SK-N-SH (cell line): ENCODE measurements around the gene DOK3. TPM values are rescaled to one million over a fixed set of nuclear protein-coding genes. Genes with fewer than 3 reads are reported as not detected.

ENCODE experiments used
- CTCF ChIA-PET: fragments of 300-600, 350-600 bp; formaldehyde crosslinking; extraction: SDS; loops from one replicate; lab custom pipeline; 2021; lab: Yijun Ruan, JAX
- POLR2A ChIA-PET: fragments of 350-600 bp; sonication (Branson Sonifier 250); formaldehyde crosslinking; extraction: SDS; loops from one replicate; lab custom pipeline; 2020; ENCODE audit warnings: antibody characterized with exemption, inconsistent platforms; lab: Yijun Ruan, JAX
- DNase-seq: peaks from one replicate; pipeline ENCODE4 v3.0.0; 2012
- H2AFZ ChIP-seq: fragments of 200-600 bp; sonication (generic); 2 replicates; pipeline ENCODE4 v1.8.1; 2016; ENCODE audit warnings: antibody characterized with exemption, mild to moderate bottlenecking, low read depth
- H3F3A ChIP-seq: fragments of 200-600 bp; sonication (generic); replicated peaks from 2 replicates; pipeline ENCODE3; 2016; ENCODE audit warnings: antibody characterized with exemption, mild to moderate bottlenecking; ENCODE audit not compliant: insufficient read depth
- H3K27ac ChIP-seq, 2 experiments: fragments of 200-500 bp in 1 of 2; fragments of 200-600 bp in 1 of 2; sonication (Bioruptor generic) in 1 of 2; sonication (generic), shearing (Covaris generic) in 1 of 2; 2 replicates each; pipeline versions ENCODE4 v1.5.1 to v1.6.1; 2014 to 2016; ENCODE audit warnings: low read depth in 2 of 2, inconsistent platforms in 1 of 2, low read length in 1 of 2, mild to moderate bottlenecking in 1 of 2, mixed read lengths in 1 of 2
- H3K27me3 ChIP-seq: fragments of 200-600 bp; sonication (generic), shearing (Covaris generic); 2 replicates; pipeline ENCODE4 v1.6.1; 2016; ENCODE audit warnings: mixed run types; ENCODE audit not compliant: insufficient read depth
- H3K36me3 ChIP-seq, 2 experiments: fragments of 200-500 bp in 1 of 2; fragments of 200-600 bp in 1 of 2; sonication (Bioruptor generic) in 1 of 2; sonication (generic) in 1 of 2; replicated peaks in 1 of 2; 2 replicates each; pipeline versions ENCODE3 to v1.5.1; 2014 to 2016; ENCODE audit warnings: low read length in 1 of 2, mild to moderate bottlenecking in 1 of 2; ENCODE audit not compliant: insufficient read depth in 2 of 2, control insufficient read depth in 1 of 2
- H3K4me1 ChIP-seq, 2 experiments: fragments of 200-500 bp in 1 of 2; fragments of 200-600 bp in 1 of 2; sonication (Bioruptor generic) in 1 of 2; sonication (generic), shearing (Covaris generic) in 1 of 2; 2 replicates each; pipeline versions ENCODE4 v1.5.1 to v1.6.1; 2014 to 2016; ENCODE audit warnings: low read depth in 1 of 2, low read length in 1 of 2, mixed run types in 1 of 2; ENCODE audit not compliant: insufficient read depth in 2 of 2, control insufficient read depth in 1 of 2
- H3K4me2 ChIP-seq: fragments of 200-600 bp; sonication (generic), shearing (Covaris generic); 2 replicates; pipeline ENCODE4 v1.6.1; 2017; ENCODE audit warnings: mixed run types
- H3K4me3 ChIP-seq, 2 experiments: fragments of 200-500 bp in 1 of 2; fragments of 200-600 bp in 1 of 2; sonication (Bioruptor generic) in 1 of 2; sonication (generic), shearing (Covaris generic) in 1 of 2; 2 replicates each; pipeline versions ENCODE4 v1.5.1 to v1.8.1; 2014 to 2016; ENCODE audit warnings: low read depth in 2 of 2, inconsistent platforms in 1 of 2, low read length in 1 of 2, mild to moderate bottlenecking in 1 of 2, mixed read lengths in 1 of 2, moderate library complexity in 1 of 2
- H3K79me2 ChIP-seq: fragments of 200-600 bp; sonication (generic); 2 replicates; pipeline ENCODE4 v1.8.1; 2017; ENCODE audit warnings: mild to moderate bottlenecking; ENCODE audit not compliant: insufficient read depth
- H3K9ac ChIP-seq: fragments of 200-600 bp; sonication (generic); 2 replicates; pipeline ENCODE4 v1.6.1; 2017; ENCODE audit warnings: mixed run types
- H3K9me2 ChIP-seq: fragments of 200-600 bp; sonication (generic); 2 replicates; pipeline ENCODE4 v1.6.1; 2017; ENCODE audit warnings: mixed run types
- H3K9me3 ChIP-seq: fragments of 200-600 bp; sonication (generic); 2 replicates; pipeline ENCODE4 v1.6.1; 2017; ENCODE audit warnings: mixed run types, mild to moderate bottlenecking, moderate library complexity
- H4K20me1 ChIP-seq: fragments of 200-600 bp; sonication (generic); 2 replicates; pipeline ENCODE4 v1.6.1; 2017; ENCODE audit warnings: mild to moderate bottlenecking, mixed run types; ENCODE audit not compliant: insufficient read depth
- CHD2 ChIP-seq: fragments of 150-350 bp; IDR thresholded peaks from 2 replicates; pipeline ENCODE4 v1.6.1; 2018; ENCODE audit warnings: low read length; ENCODE audit not compliant: partially characterized antibody
- ELF1 ChIP-seq: IDR thresholded peaks from 2 replicates; pipeline ENCODE4 v1.4.0; 2012
- EP300 ChIP-seq, 2 experiments: IDR thresholded peaks; 2 replicates each; pipeline versions ENCODE4 v1.4.0 to v1.6.1; 2012; ENCODE audit warnings: borderline replicate concordance in 1 of 2, low read depth in 1 of 2, low read length in 1 of 2
- EZH2phosphoT487 ChIP-seq: fragments of 200-600 bp; sonication (generic); IDR thresholded peaks from 2 replicates; pipeline ENCODE4 v1.6.1; 2017; ENCODE audit warnings: low read depth, mixed run types, mild to moderate bottlenecking, antibody characterized with exemption, moderate library complexity, borderline replicate concordance
- FOXJ3 ChIP-seq: sonication (generic); formaldehyde crosslinking; IDR thresholded peaks from 2 replicates; pipeline ENCODE4 v1.5.1; 2020; ENCODE audit warnings: mild to moderate bottlenecking, missing genetic modification reagents
- GATA2 ChIP-seq: sonication (generic); formaldehyde crosslinking; IDR thresholded peaks from 2 replicates; pipeline ENCODE4 v1.5.0; 2020; ENCODE audit warnings: mild to moderate bottlenecking, missing genetic modification reagents
- IRF3 ChIP-seq: fragments of 150-350 bp; IDR thresholded peaks from 2 replicates; pipeline ENCODE4 v1.6.1; 2016; ENCODE audit warnings: mild to moderate bottlenecking, low read depth, low read length
- JUND ChIP-seq: IDR thresholded peaks from 2 replicates; pipeline ENCODE4 v1.4.0; 2012
- PBX3 ChIP-seq: IDR thresholded peaks from 2 replicates; pipeline ENCODE4; 2012
- POLR2AphosphoS5 ChIP-seq: IDR thresholded peaks from 2 replicates; pipeline ENCODE4 v1.6.1; 2012; ENCODE audit warnings: low read depth, low read length
- RFX5 ChIP-seq: IDR thresholded peaks from 2 replicates; pipeline ENCODE4 v1.6.1; 2012; ENCODE audit warnings: mild to moderate bottlenecking, improper control_type of control experiment, low read length
- SIN3A ChIP-seq: IDR thresholded peaks from 2 replicates; pipeline ENCODE4 v1.6.1; 2012; ENCODE audit warnings: low read depth, mild to moderate bottlenecking, low read length, moderate library complexity, borderline replicate concordance
- TCF12 ChIP-seq: IDR thresholded peaks from 2 replicates; pipeline ENCODE4 v1.4.0; 2012
- ZBTB33 ChIP-seq: IDR thresholded peaks from 2 replicates; pipeline ENCODE4 v1.4.0; 2012; ENCODE audit warnings: low read depth, borderline replicate concordance
- WGBS: methylation state at CpG from one replicate; pipeline ENCODE4 v1.1.6; 2017; ENCODE audit warnings: low lambda C conversion rate; 5-methylcytosine and 5-hydroxymethylcytosine counted together
- polyA plus RNA-seq, 3 experiments: library from polyadenylated mRNA; depleted of rRNA; stranded (reverse); fragments of >200 nt; gene quantifications; 2 replicates each; pipeline ENCODE4 v1.2.3, GENCODE V29; 2012
- TF ChIP-seq, protein P1 (sequence below): fragments of 150-350 bp; IDR thresholded peaks from 2 replicates; pipeline ENCODE4 v1.6.1; 2017; ENCODE audit warnings: antibody characterized with exemption, low read length, low read depth, borderline replicate concordance
- TF ChIP-seq, protein P2 (sequence below): IDR thresholded peaks from 2 replicates; pipeline ENCODE4 v1.6.1; 2012; ENCODE audit warnings: mild to moderate bottlenecking, low read depth, low read length, moderate library complexity

The DOK3 gene
- polyA plus RNA-seq, 1 of the 3 experiments (the other 2 are of a cell fraction) = 2.2 TPM

- TF ChIP-seq PBX3 = no peak
- TF ChIP-seq TCF12 = no peak
- no peak for TF ChIP-seq GATA2
- no peak for TF ChIP-seq CHD2
- no peak for TF ChIP-seq SIN3A
- no peak for TF ChIP-seq POLR2AphosphoS5
- TF ChIP-seq EP300 (IDR thresholded peaks at IDR 0.05; ENCODE audit: borderline replicate concordance in 1 of 2, low read depth in 1 of 2, low read length in 1 of 2) = no peak
- no peak for TF ChIP-seq IRF3
- TF ChIP-seq JUND = no peak
- no peak for TF ChIP-seq ZBTB33
- TF ChIP-seq, all 33 proteins: peak for 0
Observed at GRCh38 chr5:177504086-177505056, 5.3 kb downstream of the DOK3 start (continued).

DNA sequence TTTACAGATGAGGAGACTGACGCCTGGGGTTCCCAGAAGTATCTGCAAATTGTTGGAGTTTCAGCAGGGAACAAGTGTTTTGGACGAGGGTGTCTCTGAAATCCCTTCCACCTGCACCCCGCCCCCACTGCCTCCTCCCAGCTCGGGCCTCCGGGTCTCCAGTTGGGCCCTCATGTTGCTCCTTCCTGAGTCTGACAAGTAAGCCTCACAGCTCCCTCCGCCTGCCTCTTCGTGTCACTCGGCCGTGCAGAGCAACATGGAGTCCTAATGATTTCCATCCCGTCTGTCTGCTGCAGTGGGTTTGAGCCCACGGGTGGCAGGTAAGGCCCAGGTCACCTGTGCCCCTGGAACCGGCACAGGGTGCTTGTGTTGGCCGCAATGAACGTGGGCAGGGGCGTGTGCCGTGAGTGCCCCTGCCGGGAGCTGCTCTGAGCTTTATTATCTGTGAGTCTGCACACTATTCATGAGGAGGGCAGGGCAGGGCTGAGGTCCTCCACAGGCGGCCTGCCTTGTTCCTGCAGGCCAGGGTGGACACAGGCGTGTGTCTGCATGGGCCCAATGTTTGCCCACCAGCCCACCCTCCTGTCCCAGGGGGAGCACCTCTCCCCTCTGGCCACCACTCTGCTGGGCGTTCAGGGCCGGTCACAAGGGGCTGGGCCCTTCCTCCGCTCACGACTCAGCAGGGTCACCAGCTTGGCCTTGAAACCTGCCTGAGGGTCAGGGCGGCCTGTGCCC, 6.1 kb downstream of the DOK3 start:
- POLR2A ChIA-PET = no interaction called here
- WGBS = 90% methylated on average over 18 of the region's 24 CpGs

More for the DNA sequence above, 6.1 kb downstream of the DOK3 start:
- no peaks in the 10 kb centered on the region for H3K36me3 ChIP-seq
- no peak overlapping the region for H3K4me2 ChIP-seq
- H3K4me1 ChIP-seq = peaks cover 0 to 15% of the 10 kb centered on the region in 2 experiments; a peak in 2 of 4 replicates
- CTCF ChIA-PET = interaction anchor here (0.8 to 15.9 kb wide), 9 partner anchors 9 to 135 kb away, joined by 3 to 228 read pairs (median 19); partner anchors contain the start of gene PRR7
- no peak overlapping the region for H3K9ac ChIP-seq
- no peaks in the 10 kb centered on the region for H4K20me1 ChIP-seq
- peaks cover 6% of the 10 kb centered on the region for H3F3A ChIP-seq
- H3K79me2 ChIP-seq = no peaks in the 10 kb centered on the region
- no peak overlapping the region for H2AFZ ChIP-seq
- TF ChIP-seq RFX5 (no peak), JUND (no peak), FOXJ3 (CRISPR knock-in tag) (no peak), ELF1 (no peak), EP300 (IDR thresholded peaks at IDR 0.05; ENCODE audit: borderline replicate concordance in 1 of 2, low read depth in 1 of 2, low read length in 1 of 2) (no peak), EZH2phosphoT487 (no peak)
- TF ChIP-seq, protein P1, sequence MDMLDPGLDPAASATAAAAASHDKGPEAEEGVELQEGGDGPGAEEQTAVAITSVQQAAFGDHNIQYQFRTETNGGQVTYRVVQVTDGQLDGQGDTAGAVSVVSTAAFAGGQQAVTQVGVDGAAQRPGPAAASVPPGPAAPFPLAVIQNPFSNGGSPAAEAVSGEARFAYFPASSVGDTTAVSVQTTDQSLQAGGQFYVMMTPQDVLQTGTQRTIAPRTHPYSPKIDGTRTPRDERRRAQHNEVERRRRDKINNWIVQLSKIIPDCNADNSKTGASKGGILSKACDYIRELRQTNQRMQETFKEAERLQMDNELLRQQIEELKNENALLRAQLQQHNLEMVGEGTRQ = no peak
- TF ChIP-seq, protein P2, sequence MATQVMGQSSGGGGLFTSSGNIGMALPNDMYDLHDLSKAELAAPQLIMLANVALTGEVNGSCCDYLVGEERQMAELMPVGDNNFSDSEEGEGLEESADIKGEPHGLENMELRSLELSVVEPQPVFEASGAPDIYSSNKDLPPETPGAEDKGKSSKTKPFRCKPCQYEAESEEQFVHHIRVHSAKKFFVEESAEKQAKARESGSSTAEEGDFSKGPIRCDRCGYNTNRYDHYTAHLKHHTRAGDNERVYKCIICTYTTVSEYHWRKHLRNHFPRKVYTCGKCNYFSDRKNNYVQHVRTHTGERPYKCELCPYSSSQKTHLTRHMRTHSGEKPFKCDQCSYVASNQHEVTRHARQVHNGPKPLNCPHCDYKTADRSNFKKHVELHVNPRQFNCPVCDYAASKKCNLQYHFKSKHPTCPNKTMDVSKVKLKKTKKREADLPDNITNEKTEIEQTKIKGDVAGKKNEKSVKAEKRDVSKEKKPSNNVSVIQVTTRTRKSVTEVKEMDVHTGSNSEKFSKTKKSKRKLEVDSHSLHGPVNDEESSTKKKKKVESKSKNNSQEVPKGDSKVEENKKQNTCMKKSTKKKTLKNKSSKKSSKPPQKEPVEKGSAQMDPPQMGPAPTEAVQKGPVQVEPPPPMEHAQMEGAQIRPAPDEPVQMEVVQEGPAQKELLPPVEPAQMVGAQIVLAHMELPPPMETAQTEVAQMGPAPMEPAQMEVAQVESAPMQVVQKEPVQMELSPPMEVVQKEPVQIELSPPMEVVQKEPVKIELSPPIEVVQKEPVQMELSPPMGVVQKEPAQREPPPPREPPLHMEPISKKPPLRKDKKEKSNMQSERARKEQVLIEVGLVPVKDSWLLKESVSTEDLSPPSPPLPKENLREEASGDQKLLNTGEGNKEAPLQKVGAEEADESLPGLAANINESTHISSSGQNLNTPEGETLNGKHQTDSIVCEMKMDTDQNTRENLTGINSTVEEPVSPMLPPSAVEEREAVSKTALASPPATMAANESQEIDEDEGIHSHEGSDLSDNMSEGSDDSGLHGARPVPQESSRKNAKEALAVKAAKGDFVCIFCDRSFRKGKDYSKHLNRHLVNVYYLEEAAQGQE = no peak
- no peaks in the 10 kb centered on the region for H3K9me3 ChIP-seq
- DNase-seq = no peak
- no peak overlapping the region for H3K27ac ChIP-seq
- H3K27me3 ChIP-seq = no peaks in the 10 kb centered on the region
- no peaks in the 10 kb centered on the region for H3K9me2 ChIP-seq
- no peak overlapping the region for H3K4me3 ChIP-seq
